ENCODE measurements around the gene NCKAP1.
"Not testable (repeated sequence)": the region's sequence is repeated elsewhere in the genome, so short reads cannot be mapped to it uniquely, and the experiment has no call there.

NCKAP1 gene

GRCh38 chr2:182906454-182906853 is 131.8 kb downstream of the NCKAP1 start:
- no peak for DNase-seq

GRCh38 chr2:182904844-182905243 is 133.4 kb downstream of the NCKAP1 start:
- DNase-seq, result no peak

- DNase-seq, result no peak
Measured at GRCh38 chr2:182903566-182903965, 134.7 kb downstream of the NCKAP1 start.

- DNase-seq, result no peak
Measured at GRCh38 chr2:182901748-182902147, 136.5 kb downstream of the NCKAP1 start.

- DNase-seq, result no peak
Measured at GRCh38 chr2:182898718-182899117, 139.5 kb downstream of the NCKAP1 start.

GRCh38 chr2:182897137-182897536 is 141.1 kb downstream of the NCKAP1 start:
- no peak for DNase-seq

- DNase-seq, result no peak
Measured at GRCh38 chr2:182895798-182896197, 142.5 kb downstream of the NCKAP1 start.

GRCh38 chr2:182895169-182895568 is 143.1 kb downstream of the NCKAP1 start:
- DNase-seq, result no peak

GRCh38 chr2:182894174-182894573 is 144.1 kb downstream of the NCKAP1 start:
- no peak for DNase-seq

GRCh38 chr2:182893666-182894065 is 144.6 kb downstream of the NCKAP1 start:
- DNase-seq, result no peak

GRCh38 chr2:182893035-182893434 is 145.2 kb downstream of the NCKAP1 start:
- DNase-seq, result not testable (repeated sequence)

- DNase-seq, result no peak
Measured at GRCh38 chr2:182891611-182892010, 146.6 kb downstream of the NCKAP1 start.

- no peak for DNase-seq
Measured at GRCh38 chr2:182890773-182891378, 147.4 kb downstream of the NCKAP1 start.

GRCh38 chr2:182890305-182890704 is 148.0 kb downstream of the NCKAP1 start:
- DNase-seq, result no peak

GRCh38 chr2:182887753-182888415 is 150.4 kb downstream of the NCKAP1 start:
- no peak for DNase-seq

GRCh38 chr2:182887093-182887492 is 151.2 kb downstream of the NCKAP1 start:
- no peak for DNase-seq

GRCh38 chr2:182885771-182886170 is 152.5 kb downstream of the NCKAP1 start:
- DNase-seq, result no peak

- no peak for DNase-seq
Measured at GRCh38 chr2:182883451-182883850, 154.8 kb downstream of the NCKAP1 start.

- not testable (repeated sequence) for DNase-seq
Measured at GRCh38 chr2:182880100-182880499, 158.2 kb downstream of the NCKAP1 start.

GRCh38 chr2:182876653-182877052 is 161.6 kb downstream of the NCKAP1 start:
- not testable (repeated sequence) for DNase-seq

- no peak for DNase-seq
Measured at GRCh38 chr2:182870227-182870626, 168.0 kb downstream of the NCKAP1 start.

GRCh38 chr2:182868054-182868796 is 170.0 kb downstream of the NCKAP1 start:
- DNase-seq, result no peak

- DNase-seq, result no peak
Measured at GRCh38 chr2:182867426-182868053, 170.7 kb downstream of the NCKAP1 start.
